ENCODE results near the gene LRCH3.

LRCH3 gene

GRCh38 chr3:197793247-197793646 lies 2.2 kb downstream of the LRCH3 start:
- DNase-seq, result no peak

GRCh38 chr3:197794115-197794514 lies 3.1 kb downstream of the LRCH3 start:
- DNase-seq, result no peak

GRCh38 chr3:197795200-197795599 lies 4.1 kb downstream of the LRCH3 start:
- no peak for DNase-seq

GRCh38 chr3:197796087-197796486 lies 5.0 kb downstream of the LRCH3 start:
- DNase-seq, result no peak

GRCh38 chr3:197798863-197799262 lies 7.8 kb downstream of the LRCH3 start:
- DNase-seq, result no peak

GRCh38 chr3:197800379-197800778 lies 9.3 kb downstream of the LRCH3 start:
- DNase-seq, result no peak

- DNase-seq, result peak; percentile 13
Observed at GRCh38 chr3:197801891-197802778, 11.1 kb downstream of the LRCH3 start.

GRCh38 chr3:197802779-197803459 lies 11.9 kb downstream of the LRCH3 start:
- DNase-seq, result no peak

- no peak for DNase-seq
Observed at GRCh38 chr3:197804511-197804910, 13.5 kb downstream of the LRCH3 start.

GRCh38 chr3:197807969-197808587 lies 17.0 kb downstream of the LRCH3 start:
- no peak for DNase-seq

- no peak for DNase-seq
Observed at GRCh38 chr3:197809356-197810020, 18.4 kb downstream of the LRCH3 start.

GRCh38 chr3:197810901-197811300 lies 19.8 kb downstream of the LRCH3 start:
- no peak for DNase-seq

GRCh38 chr3:197811343-197811742 lies 20.3 kb downstream of the LRCH3 start:
- no peak for DNase-seq

GRCh38 chr3:197814372-197814771 lies 23.3 kb downstream of the LRCH3 start:
- no peak for DNase-seq

GRCh38 chr3:197820550-197821335 lies 29.7 kb downstream of the LRCH3 start:
- no peak for DNase-seq

GRCh38 chr3:197829397-197830045 lies 38.5 kb downstream of the LRCH3 start:
- no peak for DNase-seq

- no peak for DNase-seq
Observed at GRCh38 chr3:197830308-197830966, 39.4 kb downstream of the LRCH3 start.

- DNase-seq, result no peak
Observed at GRCh38 chr3:197830967-197831313, 39.9 kb downstream of the LRCH3 start.

- no peak for DNase-seq
Observed at GRCh38 chr3:197833930-197834715, 43.1 kb downstream of the LRCH3 start.

- DNase-seq, result no peak
Observed at GRCh38 chr3:197835509-197835908, 44.5 kb downstream of the LRCH3 start.

GRCh38 chr3:197836244-197836643 lies 45.2 kb downstream of the LRCH3 start:
- no peak for DNase-seq
